Peyer's patch (tissue), 4 donors: ENCODE data around the gene AMBRA1. TPM values are rescaled to one million over a fixed set of nuclear protein-coding genes. Genes with fewer than 3 reads are reported as not detected.

Experiments used
- DNase-seq, 3 donors: peaks; one replicate each; pipeline ENCODE4 v3.0.0-alpha.2; 2017 to 2019
- H3K27ac ChIP-seq, 4 donors: fragments of 200-600 bp; sonication (generic); one replicate each; pipeline ENCODE4 v1.5.1; 2016 to 2019
- H3K27me3 ChIP-seq, 2 donors: fragments of 200-600 bp; sonication (generic); one replicate each; pipeline ENCODE4 v1.5.1; 2019
- H3K36me3 ChIP-seq, 3 donors: fragments of 200-600 bp; sonication (generic); one replicate each; pipeline ENCODE4 v1.5.1; 2016 to 2019
- H3K4me1 ChIP-seq, 4 donors: fragments of 200-600 bp; sonication (generic); one replicate each; pipeline ENCODE4 v1.5.1; 2016 to 2019
- H3K4me3 ChIP-seq, 4 donors: fragments of 200-600 bp; sonication (generic); 1 replicate in 3 of 4; 2 replicates in 1 of 4; pipeline ENCODE4 v1.5.1; 2016 to 2019; ENCODE audit warnings: mild to moderate bottlenecking in 1 of 4
- H3K9me3 ChIP-seq, 4 donors: fragments of 200-600 bp; sonication (generic); one replicate each; pipeline ENCODE4 v1.5.1; 2016 to 2019; ENCODE audit warnings: mild to moderate bottlenecking in 1 of 4
- CTCF ChIP-seq, 6 experiments: fragments of 450-650 bp in 4 of 6; fragments of 200-600 bp in 2 of 6; sonication (generic) in 1 of 6; IDR thresholded peaks; one replicate each; pipeline ENCODE4 v1.5.1; 2017 to 2019; ENCODE audit warnings: antibody characterized with exemption in 6 of 6, mild to moderate bottlenecking in 3 of 6, moderate library complexity in 1 of 6
- POLR2A ChIP-seq, 2 donors: fragments of 450-650 bp; IDR thresholded peaks; one replicate each; pipeline ENCODE4 v1.5.1; 2017; ENCODE audit warnings: antibody characterized with exemption in 2 of 2, mild to moderate bottlenecking in 2 of 2, moderate library complexity in 2 of 2
- total RNA-seq, 4 donors: library from RNA; depleted of rRNA; stranded (reverse); fragments of >200 nt; gene quantifications; one replicate each; pipeline ENCODE4 v1.1.0, GENCODE V29; 2016

Gene AMBRA1
- total RNA-seq, 4 donors from 2014 or later, result 28.9 to 61.6 (median 41.6) TPM

GRCh38 chr11:46479601-46480000 is 114.2 kb downstream of the AMBRA1 start:
- Histone ChIP-seq H3K36me3 (no peaks in the 10 kb centered on the region), H3K4me3 (no peak overlapping the region), H3K9me3 (no peaks in the 10 kb centered on the region), H3K27me3 (no peaks in the 10 kb centered on the region), H3K4me1 (no peaks in the 10 kb centered on the region), H3K27ac (no peak overlapping the region)
- no peak for TF ChIP-seq CTCF (IDR thresholded peaks at IDR 0.05)
- no peak for TF ChIP-seq POLR2A (IDR thresholded peaks at IDR 0.05)
- DNase-seq, result no peak

- Histone ChIP-seq H3K4me3 (no peak overlapping the region), H3K27ac (no peak overlapping the region), H3K4me1 (peaks cover 0 to 5% (median 0%) of the 10 kb centered on the region in 4 donors), H3K9me3 (no peaks in the 10 kb centered on the region), H3K36me3 (no peaks in the 10 kb centered on the region), H3K27me3 (no peaks in the 10 kb centered on the region)
- DNase-seq, result no peak
- TF ChIP-seq CTCF (IDR thresholded peaks at IDR 0.05) (no peak), POLR2A (IDR thresholded peaks at IDR 0.05) (no peak)
Measured at GRCh38 chr11:46478196-46478595, 115.6 kb downstream of the AMBRA1 start.

GRCh38 chr11:46477136-46477535 is 116.7 kb downstream of the AMBRA1 start:
- no peak for DNase-seq
- Histone ChIP-seq H3K4me3 (no peak overlapping the region), H3K27ac (no peak overlapping the region), H3K27me3 (no peaks in the 10 kb centered on the region), H3K4me1 (peaks cover 0 to 9% (median 0%) of the 10 kb centered on the region in 4 donors), H3K36me3 (no peaks in the 10 kb centered on the region), H3K9me3 (no peaks in the 10 kb centered on the region)
- TF ChIP-seq POLR2A (IDR thresholded peaks at IDR 0.05), result no peak
- TF ChIP-seq CTCF (IDR thresholded peaks at IDR 0.05), result no peak

- DNase-seq, result no peak
- H3K4me3 ChIP-seq, result no peak overlapping the region
- no peak overlapping the region for H3K27ac ChIP-seq
- TF ChIP-seq POLR2A (IDR thresholded peaks at IDR 0.05), result no peak
- no peak for TF ChIP-seq CTCF (IDR thresholded peaks at IDR 0.05)
- no peaks in the 10 kb centered on the region for H3K9me3 ChIP-seq
- H3K36me3 ChIP-seq, result no peaks in the 10 kb centered on the region
- peaks cover 0 to 17% (median 0%) of the 10 kb centered on the region in 4 donors for H3K4me1 ChIP-seq
- no peaks in the 10 kb centered on the region for H3K27me3 ChIP-seq
Measured at GRCh38 chr11:46475926-46476545, 117.8 kb downstream of the AMBRA1 start.

- H3K27me3 ChIP-seq, result no peaks in the 10 kb centered on the region
- H3K4me3 ChIP-seq, result no peak overlapping the region
- H3K36me3 ChIP-seq, result no peaks in the 10 kb centered on the region
- H3K27ac ChIP-seq, result no peak overlapping the region
- peaks cover 0 to 17% (median 0%) of the 10 kb centered on the region in 4 donors for H3K4me1 ChIP-seq
- H3K9me3 ChIP-seq, result no peaks in the 10 kb centered on the region
- no peak for DNase-seq
- TF ChIP-seq CTCF (IDR thresholded peaks at IDR 0.05), result no peak
- TF ChIP-seq POLR2A (IDR thresholded peaks at IDR 0.05), result no peak
Measured at GRCh38 chr11:46475051-46475925, 118.5 kb downstream of the AMBRA1 start.
